HT1080 (cell line): ENCODE data around the gene SEMA4A. TPM values are rescaled to one million over a fixed set of nuclear protein-coding genes. Genes with fewer than 3 reads are reported as not detected.

Source experiments
- DNase-seq: peaks from one replicate; pipeline ENCODE4 v3.0.0-alpha.2; 2015; ENCODE audit warnings: low read depth
- total RNA-seq: library from RNA; depleted of rRNA; stranded (reverse); fragments of >200 nt; shearing (Covaris generic); gene quantifications from 2 replicates; pipeline ENCODE4 v1.2.3, GENCODE V29; 2014

The SEMA4A gene
- total RNA-seq, 1 experiment from 2014 or later = not detected

DNA sequence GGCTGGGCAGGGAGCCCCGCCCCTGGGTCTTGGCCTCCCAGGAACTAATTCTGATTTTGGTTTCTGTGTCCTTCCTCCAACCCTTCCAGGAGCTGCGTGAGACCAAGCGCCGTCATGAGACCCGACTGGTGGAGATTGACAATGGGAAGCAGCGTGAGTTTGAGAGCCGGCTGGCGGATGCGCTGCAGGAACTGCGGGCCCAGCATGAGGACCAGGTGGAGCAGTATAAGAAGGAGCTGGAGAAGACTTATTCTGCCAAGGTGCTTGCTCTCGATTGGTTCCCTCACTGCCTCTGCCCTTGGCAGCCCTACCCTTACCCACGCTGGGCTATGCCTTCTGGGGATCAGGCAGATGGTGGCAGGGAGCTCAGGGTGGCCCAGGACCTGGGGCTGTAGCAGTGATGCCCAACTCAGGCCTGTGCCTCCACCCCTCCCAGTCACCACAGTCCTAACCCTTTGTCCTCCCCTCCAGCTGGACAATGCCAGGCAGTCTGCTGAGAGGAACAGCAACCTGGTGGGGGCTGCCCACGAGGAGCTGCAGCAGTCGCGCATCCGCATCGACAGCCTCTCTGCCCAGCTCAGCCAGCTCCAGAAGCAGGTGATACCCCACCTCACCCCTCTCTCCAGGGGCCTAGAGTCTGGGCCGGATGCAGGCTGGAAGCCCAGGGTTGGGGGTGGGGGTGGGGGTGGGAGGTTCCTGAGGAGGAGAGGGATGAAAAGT is 18.5 kb upstream of the SEMA4A start:
- DNase-seq = no peak

DNA sequence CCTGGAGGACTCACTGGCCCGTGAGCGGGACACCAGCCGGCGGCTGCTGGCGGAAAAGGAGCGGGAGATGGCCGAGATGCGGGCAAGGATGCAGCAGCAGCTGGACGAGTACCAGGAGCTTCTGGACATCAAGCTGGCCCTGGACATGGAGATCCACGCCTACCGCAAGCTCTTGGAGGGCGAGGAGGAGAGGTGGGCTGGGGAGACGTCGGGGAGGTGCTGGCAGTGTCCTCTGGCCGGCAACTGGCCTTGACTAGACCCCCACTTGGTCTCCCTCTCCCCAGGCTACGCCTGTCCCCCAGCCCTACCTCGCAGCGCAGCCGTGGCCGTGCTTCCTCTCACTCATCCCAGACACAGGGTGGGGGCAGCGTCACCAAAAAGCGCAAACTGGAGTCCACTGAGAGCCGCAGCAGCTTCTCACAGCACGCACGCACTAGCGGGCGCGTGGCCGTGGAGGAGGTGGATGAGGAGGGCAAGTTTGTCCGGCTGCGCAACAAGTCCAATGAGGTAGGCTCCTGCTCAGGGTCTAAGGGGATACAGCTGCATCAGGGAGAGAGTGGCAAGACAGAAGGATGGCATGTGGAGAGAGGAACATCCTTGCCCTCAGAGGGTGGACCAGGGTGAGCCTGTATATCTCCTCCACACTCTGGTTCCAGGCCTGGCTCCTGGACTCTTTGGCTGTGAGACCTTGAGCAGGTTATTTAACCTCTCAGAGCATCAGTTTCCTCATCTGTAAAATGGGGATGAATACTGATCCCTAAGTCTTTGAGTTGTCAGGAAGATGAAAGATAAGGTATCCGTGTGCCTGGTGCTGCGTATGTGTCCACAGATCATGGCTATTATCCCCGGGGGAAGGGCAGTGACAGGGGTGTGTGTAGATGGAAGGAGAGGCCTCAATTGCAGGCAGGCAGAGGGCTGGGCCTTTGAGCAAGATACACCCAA is 17.2 kb upstream of the SEMA4A start:
- DNase-seq = no peak

DNA sequence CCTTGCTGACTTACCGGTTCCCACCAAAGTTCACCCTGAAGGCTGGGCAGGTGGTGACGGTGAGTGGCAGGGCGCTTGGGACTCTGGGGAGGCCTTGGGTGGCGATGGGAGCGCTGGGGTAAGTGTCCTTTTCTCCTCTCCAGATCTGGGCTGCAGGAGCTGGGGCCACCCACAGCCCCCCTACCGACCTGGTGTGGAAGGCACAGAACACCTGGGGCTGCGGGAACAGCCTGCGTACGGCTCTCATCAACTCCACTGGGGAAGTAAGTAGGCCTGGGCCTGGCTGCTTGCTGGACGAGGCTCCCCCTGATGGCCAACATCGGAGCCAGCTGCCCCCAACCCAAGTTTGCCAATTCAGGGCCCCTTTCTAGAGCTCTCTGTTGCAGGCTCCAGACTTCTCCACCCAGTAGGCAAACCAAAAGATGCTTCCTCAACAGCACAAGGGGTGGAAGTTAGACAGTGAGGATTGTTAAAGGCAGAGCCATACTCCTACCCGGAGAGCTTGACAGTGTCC is 16.4 kb upstream of the SEMA4A start:
- no peak for DNase-seq

DNA sequence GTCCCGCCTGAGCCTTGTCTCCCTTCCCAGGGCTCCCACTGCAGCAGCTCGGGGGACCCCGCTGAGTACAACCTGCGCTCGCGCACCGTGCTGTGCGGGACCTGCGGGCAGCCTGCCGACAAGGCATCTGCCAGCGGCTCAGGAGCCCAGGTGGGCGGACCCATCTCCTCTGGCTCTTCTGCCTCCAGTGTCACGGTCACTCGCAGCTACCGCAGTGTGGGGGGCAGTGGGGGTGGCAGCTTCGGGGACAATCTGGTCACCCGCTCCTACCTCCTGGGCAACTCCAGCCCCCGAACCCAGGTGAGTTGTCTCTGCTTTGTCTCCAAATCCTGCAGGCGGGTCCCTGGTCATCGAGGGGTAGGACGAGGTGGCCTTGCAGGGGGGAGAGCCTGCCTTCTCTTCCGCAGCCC is 14.9 kb upstream of the SEMA4A start:
- no peak for DNase-seq

- DNase-seq = no peak
Measured at GRCh38 chr1:156140879-156141707, 12.3 kb upstream of the SEMA4A start.

DNA sequence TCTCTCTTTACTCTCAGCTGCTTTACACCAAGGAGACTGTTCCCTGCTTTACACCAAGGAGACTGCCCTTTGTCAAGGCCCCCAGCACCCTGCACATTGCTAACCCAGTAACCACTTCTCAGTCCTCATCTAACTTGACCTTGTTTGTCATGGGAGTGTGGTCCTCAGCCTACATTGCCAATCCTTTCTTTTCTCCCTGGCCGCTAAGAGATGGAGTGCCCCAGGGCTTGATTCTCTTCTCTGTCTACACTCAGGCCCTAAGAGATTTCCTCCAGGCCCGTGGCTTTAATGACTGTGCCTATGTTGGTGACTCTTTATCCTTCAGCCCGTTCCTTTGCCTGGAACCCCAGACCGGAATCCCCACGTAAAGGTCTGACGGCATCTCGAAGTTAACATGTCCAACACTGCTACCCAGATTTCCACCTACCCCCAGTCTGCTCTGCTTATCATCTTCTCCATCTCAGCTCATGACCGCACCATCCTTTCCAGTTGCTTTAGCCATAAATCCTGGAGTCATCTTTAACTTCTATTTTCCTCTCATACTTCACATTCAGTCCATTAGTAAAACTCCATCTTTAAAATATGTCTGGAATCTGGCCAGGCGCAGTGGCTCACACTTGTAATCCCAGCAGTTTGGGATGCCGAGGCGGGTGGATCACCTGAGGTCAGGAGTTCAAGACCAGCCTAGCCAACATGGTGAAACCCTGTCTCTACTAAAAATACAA is 9.5 kb upstream of the SEMA4A start:
- no peak for DNase-seq

DNA sequence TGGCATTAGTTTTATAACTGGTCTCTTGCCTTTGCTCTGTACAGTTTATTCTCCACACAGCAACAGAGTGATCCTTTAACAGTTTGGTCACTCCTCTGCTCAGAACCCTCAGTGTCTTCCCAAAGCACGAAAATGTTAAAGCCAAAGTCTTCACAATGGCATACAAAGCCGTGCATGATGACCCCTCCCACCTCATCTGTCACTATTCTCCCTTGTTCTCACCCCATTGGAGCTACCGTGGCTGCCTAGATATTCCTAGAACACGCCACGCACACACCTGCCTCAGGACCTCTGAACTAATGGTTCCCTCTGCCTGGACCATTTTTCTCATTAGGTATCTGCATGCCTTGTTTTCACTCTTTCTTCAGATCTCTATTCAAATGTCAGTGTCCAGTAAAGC is 8.6 kb upstream of the SEMA4A start:
- no peak for DNase-seq

DNA sequence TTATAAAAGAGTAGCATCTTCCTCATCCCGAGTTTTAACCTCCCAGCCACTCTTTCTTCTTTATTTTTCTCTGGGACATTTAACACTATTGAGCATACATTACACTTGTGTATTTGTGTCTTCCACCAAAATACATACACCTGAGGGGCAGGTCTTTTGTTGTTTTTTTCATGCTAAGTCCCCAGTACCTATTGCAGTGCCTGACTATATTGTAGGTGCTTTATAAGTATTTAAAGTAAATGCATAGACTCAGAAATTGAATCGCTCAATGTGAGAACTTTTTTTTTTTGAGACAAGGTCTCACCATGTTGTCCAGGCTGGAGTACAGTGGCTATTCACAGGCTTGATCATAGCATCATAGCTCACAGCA is 7.8 kb upstream of the SEMA4A start:
- DNase-seq = no peak

- peak; percentile 96 for DNase-seq
Measured at GRCh38 chr1:156146020-156146768, 7.2 kb upstream of the SEMA4A start.

DNA sequence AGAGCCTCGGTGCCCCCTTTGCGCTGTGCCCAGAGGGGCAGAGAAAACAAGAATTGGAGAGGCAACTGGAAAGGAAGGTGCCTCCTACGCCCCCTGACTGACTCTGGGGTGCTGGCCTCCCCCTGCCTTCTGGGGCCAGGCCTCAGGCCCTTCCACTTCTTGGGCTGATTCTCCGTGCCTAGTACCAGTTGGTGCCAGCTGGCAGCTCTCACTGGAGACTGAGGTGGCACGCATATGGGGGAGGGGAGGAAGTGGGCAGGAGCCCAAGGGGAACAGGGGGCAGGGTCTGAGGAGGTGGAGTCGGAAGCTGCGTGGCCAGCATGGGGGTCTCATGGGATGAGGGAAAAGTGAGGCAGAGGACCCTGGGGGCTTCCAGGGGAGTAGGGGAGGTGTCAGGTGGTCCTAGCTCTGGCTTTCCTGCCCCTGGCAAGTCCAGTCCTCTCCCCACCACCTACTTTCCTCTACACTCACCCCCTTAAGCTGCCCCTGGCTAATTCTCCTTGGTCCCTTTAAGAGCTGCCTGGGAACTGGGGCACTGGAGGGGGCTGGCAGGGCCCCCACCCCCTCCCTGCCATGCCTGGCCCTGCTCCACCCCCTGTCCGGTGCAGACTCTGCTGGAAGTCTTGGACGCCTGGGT is 6.5 kb upstream of the SEMA4A start:
- DNase-seq = no peak

DNA sequence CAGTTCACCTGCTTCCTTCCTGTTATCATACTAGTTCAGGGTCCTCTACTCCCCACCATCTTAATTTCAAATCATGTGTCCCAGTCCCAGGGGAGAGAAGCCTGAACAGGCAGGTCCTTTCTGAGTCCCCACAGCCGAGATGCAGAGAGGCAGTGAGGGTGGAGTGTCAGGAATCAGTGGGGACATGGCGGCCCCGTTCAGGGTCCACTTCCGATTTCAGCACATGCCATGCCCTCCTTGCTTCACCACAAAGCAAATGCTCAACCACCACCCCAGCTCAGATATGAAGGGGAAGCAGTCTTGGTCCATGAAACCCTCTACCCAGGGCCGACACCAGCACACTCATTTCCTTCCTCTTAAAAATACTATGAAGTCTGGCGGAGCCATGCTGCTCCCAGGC is 5.2 kb upstream of the SEMA4A start:
- no peak for DNase-seq

GRCh38 chr1:156149374-156150332 is 3.7 kb upstream of the SEMA4A start:
- no peak for DNase-seq

- no peak for DNase-seq
Measured at GRCh38 chr1:156150333-156151011, 2.9 kb upstream of the SEMA4A start.

DNA sequence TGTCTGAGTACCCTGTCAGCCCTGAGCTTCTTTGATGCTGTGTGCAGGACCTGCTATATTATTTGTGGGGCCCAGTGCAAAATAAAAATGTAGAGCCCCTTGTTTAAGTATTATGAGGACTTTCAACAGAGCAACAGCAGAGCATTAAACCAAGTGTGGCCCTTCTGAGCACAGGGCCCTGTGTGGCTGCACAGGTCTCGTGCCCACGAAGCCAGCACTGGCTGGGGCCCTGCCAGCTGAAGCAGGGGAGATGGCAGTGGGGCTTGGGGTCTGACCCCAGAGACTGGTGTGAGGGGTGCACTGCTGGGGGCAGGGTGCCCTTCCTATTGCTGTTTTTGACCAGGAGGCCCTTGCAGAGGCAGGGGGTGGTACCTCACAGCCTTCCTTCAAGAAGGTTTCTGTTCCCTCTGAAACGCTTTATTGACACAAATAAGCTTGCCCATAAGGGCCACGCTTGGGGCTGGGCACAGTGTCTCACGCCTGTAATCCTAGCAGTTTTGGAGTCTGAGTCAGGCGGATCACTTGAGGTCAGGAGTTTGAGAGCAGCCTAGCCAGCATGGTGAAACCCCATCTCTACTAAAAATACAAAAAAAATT is 2.2 kb upstream of the SEMA4A start:
- peak; percentile 70 for DNase-seq

DNA sequence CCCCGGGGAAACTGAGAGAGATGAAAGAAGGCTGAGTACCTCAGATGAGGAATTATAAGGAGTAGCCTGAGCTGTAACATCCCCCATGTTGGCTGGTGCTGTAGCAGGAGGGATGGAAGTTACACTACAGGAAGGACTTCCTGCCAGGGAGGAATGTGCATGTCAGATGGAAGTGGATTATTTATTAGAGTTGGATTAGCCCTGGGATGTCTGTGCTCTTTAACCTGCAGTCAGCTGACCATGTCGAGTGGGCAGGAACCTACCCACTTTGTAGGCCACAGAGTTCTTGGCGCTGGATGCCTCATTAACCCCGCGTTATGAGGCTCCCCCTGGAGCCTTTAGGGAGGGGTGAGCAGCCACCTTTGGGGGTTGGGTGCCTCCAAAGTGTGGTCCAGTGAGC is 757 bp upstream of the SEMA4A start:
- DNase-seq = no peak

DNA sequence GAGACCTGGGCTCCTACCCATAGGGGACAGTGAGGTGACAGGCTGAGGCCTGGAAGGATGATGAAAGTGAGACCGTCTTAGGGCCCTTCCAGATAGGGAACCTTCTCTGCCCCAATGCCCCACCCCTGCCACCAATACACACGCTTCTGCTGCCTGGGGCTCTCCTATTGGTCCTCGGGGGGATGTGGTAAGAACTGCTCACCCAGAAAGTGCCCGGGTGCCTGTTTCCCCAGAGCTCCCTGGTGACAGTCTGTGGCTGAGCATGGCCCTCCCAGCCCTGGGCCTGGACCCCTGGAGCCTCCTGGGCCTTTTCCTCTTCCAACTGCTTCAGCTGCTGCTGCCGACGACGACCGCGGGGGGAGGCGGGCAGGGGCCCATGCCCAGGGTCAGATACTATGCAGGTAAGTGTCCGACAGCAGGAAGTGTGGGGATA is 948 bp downstream of the SEMA4A start:
- DNase-seq = no peak

GRCh38 chr1:156155756-156156510 is 2.5 kb downstream of the SEMA4A start:
- no peak for DNase-seq
